Small intestine (tissue), 7 donors: Measurements from ENCODE around the gene MOG. TPM values are rescaled to one million over a fixed set of nuclear protein-coding genes. Genes with fewer than 3 reads are reported as not detected.
"Not testable (repeated sequence)": the region's sequence is repeated elsewhere in the genome, so short reads cannot be mapped to it uniquely, and the experiment has no call there.

Experiments used
- DNase-seq, 2 donors: peaks; one replicate each; pipeline versions ENCODE4 v3.0.0 to v3.0.0-alpha.2; 2013
- FAIRE-seq: peaks from 2 replicates; lab custom pipeline; 2012; peaks lifted over from hg19 to GRCh38; lab: Jason Lieb, UNC
- H3K27ac ChIP-seq, 3 donors: one replicate each; pipeline ENCODE4 v1.5.1; 2013; ENCODE audit warnings: low read length in 2 of 3, mild to moderate bottlenecking in 2 of 3, control low read depth in 1 of 3, inconsistent platforms in 1 of 3, low read depth in 1 of 3, moderate library complexity in 1 of 3
- H3K27me3 ChIP-seq, 3 donors: one replicate each; pipeline ENCODE4 v1.6.1; 2013; ENCODE audit warnings: low read length in 3 of 3, inconsistent platforms in 1 of 3; ENCODE audit not compliant: control insufficient read depth in 3 of 3, insufficient read depth in 3 of 3
- H3K36me3 ChIP-seq, 3 donors: one replicate each; pipeline ENCODE4 v1.6.1; 2013; ENCODE audit warnings: low read length in 3 of 3, inconsistent platforms in 1 of 3, low read depth in 1 of 3, mild to moderate bottlenecking in 1 of 3, moderate library complexity in 1 of 3; ENCODE audit not compliant: control insufficient read depth in 3 of 3, insufficient read depth in 2 of 3
- H3K4me1 ChIP-seq, 3 donors: one replicate each; pipeline ENCODE4 v1.6.1; 2013; ENCODE audit warnings: low read length in 2 of 3, inconsistent platforms in 1 of 3, low read depth in 1 of 3, mild to moderate bottlenecking in 1 of 3, moderate library complexity in 1 of 3; ENCODE audit not compliant: control insufficient read depth in 3 of 3, insufficient read depth in 2 of 3
- H3K4me3 ChIP-seq, 3 donors: one replicate each; pipeline ENCODE4 v1.5.1; 2013; ENCODE audit warnings: low read length in 3 of 3, control low read depth in 1 of 3, inconsistent platforms in 1 of 3, low read depth in 1 of 3, mild to moderate bottlenecking in 1 of 3, moderate library complexity in 1 of 3
- H3K9me3 ChIP-seq, 2 donors: one replicate each; pipeline ENCODE4 v1.6.1; 2013; ENCODE audit warnings: low read depth in 1 of 2, low read length in 1 of 2; ENCODE audit not compliant: control insufficient read depth in 2 of 2, insufficient read depth in 1 of 2
- WGBS, 3 donors: extraction: QIAGEN DNeasy Blood & Tissue Kit; methylation state at CpG; one replicate each; pipeline ENCODE4 v1.1.7; 2013; 5-methylcytosine and 5-hydroxymethylcytosine counted together
- polyA plus RNA-seq, 4 donors: library from polyadenylated mRNA; stranded (reverse) in 3 of 4; unstranded in 1 of 4; fragments of 200-250 nt in 3 of 4; fragments of 120-200 nt in 1 of 4; gene quantifications; one replicate each; pipeline versions ENCODE4 v1.2.1 to v1.2.3, GENCODE V29; 2013
- donor health status: healthy with polysubstance abuse.
- donor health status: control.
- donor health status: control.
- donor health status: Bipolar disorder and iron deficiency.
- donor health status: healthy.

MOG gene
- polyA plus RNA-seq, 4 donors, result 0.07 TPM; not detected in 3

DNA sequence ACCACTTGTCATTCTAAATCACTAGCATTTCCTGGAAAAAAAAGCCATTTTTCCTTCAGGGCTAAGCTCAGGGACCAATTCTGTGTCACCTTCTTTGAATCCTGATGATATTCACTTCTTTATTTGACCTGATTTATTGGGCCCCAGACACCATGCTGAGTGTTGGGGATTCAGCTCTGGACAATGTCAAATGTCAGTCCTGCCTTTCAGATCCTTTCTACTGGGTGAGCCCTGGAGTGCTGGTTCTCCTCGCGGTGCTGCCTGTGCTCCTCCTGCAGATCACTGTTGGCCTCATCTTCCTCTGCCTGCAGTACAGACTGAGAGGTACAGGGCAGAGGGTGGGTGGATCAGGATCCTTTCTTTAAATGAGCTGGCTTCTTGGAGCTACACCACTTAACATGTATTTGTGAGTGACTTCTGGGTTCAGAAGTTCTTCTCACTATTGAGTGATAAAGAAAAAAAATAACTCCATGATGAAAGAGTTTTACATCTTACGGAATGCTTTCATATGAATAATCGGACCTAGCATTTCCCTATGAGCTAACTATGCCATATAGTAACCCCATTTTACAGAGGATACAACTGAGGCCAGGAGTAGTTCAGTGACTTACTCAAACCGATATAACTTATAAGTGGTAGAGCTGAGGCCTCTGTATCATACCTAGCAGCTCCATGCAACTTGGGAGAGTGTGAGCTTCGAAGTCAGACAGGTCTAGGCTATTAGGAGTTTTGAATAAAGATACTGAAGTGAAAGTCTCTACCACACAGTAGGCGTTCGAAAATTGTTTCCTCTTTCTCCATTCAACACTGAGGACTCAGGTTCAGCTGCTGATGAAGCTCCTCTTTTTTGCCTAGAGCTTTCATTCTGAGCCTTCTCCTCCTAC is 9.3 kb downstream of the MOG start:
- no peak for DNase-seq
- no peaks in the 10 kb centered on the region for H3K9me3 ChIP-seq
- WGBS, 3 donors, result 79 to 86% (median 81%) methylated on average over 8 of the region's 8 CpGs

DNA sequence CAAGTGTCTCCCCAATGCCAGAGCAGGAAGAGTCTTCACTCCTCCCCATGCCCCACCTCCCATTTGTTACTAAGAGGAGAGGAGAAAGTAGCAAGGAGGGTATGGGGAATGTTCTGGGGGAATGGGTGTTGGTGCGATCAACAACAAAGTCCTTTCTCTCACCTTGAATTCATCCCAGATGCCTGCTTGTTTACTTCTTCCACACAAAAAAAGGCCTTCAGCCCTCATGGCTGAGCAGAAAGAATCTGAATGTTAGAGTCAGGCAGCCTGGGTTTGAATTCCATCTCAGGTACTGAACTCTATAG is 9.9 kb downstream of the MOG start:
- no peak for FAIRE-seq
- WGBS, 3 donors, result 78 to 90% (median 83%) methylated on average over 1 of the region's 1 CpG

More for the DNA sequence above, 9.3 kb downstream of the MOG start:
- peaks cover 0 to 16% (median 2%) of the 10 kb centered on the region in 3 donors for H3K27me3 ChIP-seq
- no peaks in the 10 kb centered on the region for H3K4me1 ChIP-seq
- no peak overlapping the region for H3K4me3 ChIP-seq
- no peak for FAIRE-seq
- H3K27ac ChIP-seq, result no peak overlapping the region
- H3K36me3 ChIP-seq, result no peaks in the 10 kb centered on the region

DNA sequence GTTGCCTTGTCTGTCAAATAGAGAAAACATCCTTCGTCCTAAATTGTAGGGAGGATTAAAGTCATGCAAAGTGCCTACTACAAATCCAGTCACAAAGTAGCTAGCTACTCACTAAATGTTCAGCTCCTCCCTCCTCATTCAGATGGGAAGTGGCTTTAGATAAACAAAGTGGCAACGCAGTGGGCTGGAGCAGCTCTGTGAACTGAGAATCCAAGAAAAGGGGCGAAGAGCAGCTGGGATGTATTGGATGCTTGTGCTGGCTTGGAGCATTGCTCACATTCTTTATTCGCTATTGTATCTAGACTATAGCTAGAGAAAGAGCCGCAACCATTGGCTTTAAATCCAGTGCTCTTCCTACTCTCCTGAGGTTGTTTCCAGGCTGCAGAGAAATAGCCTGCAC is 10.3 kb downstream of the MOG start:
- Histone ChIP-seq H3K27ac (no peak overlapping the region), H3K27me3 (peaks cover 0 to 12% (median 2%) of the 10 kb centered on the region in 3 donors), H3K9me3 (no peaks in the 10 kb centered on the region), H3K4me3 (no peak overlapping the region), H3K36me3 (no peaks in the 10 kb centered on the region), H3K4me1 (no peaks in the 10 kb centered on the region)
- no peak for DNase-seq
- FAIRE-seq, result no peak
- 37 to 54% (median 50%) methylated on average over 5 of the region's 5 CpGs for WGBS, 3 donors

More for the DNA sequence above, 9.9 kb downstream of the MOG start:
- Histone ChIP-seq H3K4me1 (no peaks in the 10 kb centered on the region), H3K9me3 (no peaks in the 10 kb centered on the region), H3K27me3 (peaks cover 0 to 13% (median 2%) of the 10 kb centered on the region in 3 donors), H3K27ac (no peak overlapping the region), H3K36me3 (no peaks in the 10 kb centered on the region), H3K4me3 (no peak overlapping the region)
- no peak for DNase-seq

DNA sequence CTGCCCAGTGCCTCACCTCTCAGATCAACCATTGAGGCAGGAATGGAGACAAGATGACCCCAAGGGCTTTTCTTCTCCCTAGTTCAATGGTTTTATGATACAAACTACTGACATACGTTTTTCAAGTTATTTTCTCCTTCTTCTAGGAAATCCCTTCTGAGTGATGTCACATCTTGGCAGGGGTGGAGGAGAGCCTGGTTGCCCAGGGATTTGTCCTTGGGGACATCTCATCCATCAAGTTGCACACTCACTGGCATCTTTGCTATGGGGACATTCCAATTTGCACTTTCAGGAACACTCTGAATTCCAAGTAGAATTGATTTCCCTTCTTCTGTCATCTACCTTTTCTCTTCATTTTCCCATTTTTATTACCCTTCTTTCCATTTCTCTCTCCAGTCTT is 14.1 kb downstream of the MOG start:
- H3K4me3 ChIP-seq, result no peak overlapping the region
- 25 to 42% (median 29%) methylated on average over 1 of the region's 1 CpG for WGBS, 3 donors
- FAIRE-seq, result no peak
- H3K4me1 ChIP-seq, result no peaks in the 10 kb centered on the region
- DNase-seq, result no peak
- H3K27ac ChIP-seq, result no peak overlapping the region
- no peaks in the 10 kb centered on the region for H3K9me3 ChIP-seq
- no peaks in the 10 kb centered on the region for H3K36me3 ChIP-seq
- peaks cover 0 to 7% (median 0%) of the 10 kb centered on the region in 3 donors for H3K27me3 ChIP-seq

DNA sequence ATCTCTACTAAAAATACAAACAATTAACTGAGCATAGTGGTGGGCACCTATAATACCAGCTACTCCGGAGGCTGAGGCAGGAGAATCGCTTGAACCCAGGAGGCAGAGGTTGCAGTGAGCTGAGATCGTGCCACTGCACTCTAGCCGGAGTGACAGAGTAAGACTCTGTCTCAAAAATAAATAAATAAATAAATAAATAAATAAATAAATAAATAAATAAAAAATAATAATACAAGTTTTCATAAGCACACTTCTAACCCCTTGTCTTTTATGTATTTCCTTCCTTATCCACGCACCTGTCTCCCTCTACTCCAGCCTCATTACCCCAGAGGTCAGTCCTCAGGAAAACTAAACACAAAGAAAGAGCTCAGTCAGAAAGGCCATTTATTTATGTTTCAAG is 15.2 kb downstream of the MOG start:
- DNase-seq, H3K4me1 ChIP-seq, H3K27me3 ChIP-seq, H3K27ac ChIP-seq, H3K36me3 ChIP-seq, FAIRE-seq, H3K4me3 ChIP-seq, H3K9me3 ChIP-seq: not testable (repeated sequence)
- WGBS, 3 donors, result 86 to 97% (median 90%) methylated on average over 5 of the region's 5 CpGs

DNA sequence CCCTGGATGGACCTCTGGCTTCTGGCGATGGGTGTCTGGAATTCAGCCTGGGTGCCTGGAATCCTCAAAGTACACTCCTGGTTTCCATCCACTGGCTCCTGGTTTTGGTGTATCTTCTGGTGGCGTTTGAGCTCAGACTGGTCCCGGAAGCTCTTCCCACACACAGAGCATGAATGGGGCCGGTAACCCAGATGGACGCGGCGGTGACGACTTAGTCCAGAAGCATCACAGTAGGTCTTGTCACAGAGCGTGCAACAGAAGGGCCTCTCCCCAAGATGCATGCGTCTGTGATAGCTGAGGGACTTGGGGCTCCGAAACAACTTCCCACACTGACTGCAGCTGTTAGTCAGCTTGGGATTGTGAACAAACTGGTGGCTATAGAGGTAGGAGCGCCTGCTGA is 16.3 kb downstream of the MOG start:
- no peaks in the 10 kb centered on the region for H3K4me1 ChIP-seq
- FAIRE-seq (no peak), DNase-seq (no peak)
- H3K4me3 ChIP-seq, result no peak overlapping the region
- no peaks in the 10 kb centered on the region for H3K27me3 ChIP-seq
- no peaks in the 10 kb centered on the region for H3K9me3 ChIP-seq
- WGBS, 3 donors, result 93 to 95% (median 95%) methylated on average over 12 of the region's 12 CpGs
- no peak overlapping the region for H3K27ac ChIP-seq
- H3K36me3 ChIP-seq, result no peaks in the 10 kb centered on the region

DNA sequence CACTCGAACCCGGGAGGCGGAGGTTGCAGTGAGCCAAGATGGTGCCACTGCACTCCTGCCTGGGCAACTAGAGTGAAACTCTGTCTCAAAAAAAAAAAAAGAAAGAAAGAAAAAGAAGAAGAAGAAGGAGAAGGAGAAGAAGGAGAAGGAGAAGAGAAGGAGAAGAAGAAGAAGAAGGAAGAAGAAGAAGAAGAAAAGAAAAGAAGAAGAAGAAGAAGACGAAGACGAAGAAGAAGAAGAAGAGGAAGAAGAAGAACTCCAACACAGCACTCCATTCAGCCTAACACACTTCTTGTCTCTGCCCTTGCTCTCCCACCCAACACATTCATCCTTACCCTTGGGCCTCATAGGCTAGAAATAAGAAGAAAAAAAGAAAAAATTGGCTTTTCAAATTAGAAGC is 17.1 kb downstream of the MOG start:
- no peak for DNase-seq
- WGBS, 3 donors, result 82 to 95% (median 89%) methylated on average over 5 of the region's 5 CpGs
- Histone ChIP-seq H3K4me1 (no peaks in the 10 kb centered on the region), H3K36me3 (no peaks in the 10 kb centered on the region), H3K27me3 (no peaks in the 10 kb centered on the region), H3K4me3 (no peak overlapping the region), H3K27ac (no peak overlapping the region), H3K9me3 (no peaks in the 10 kb centered on the region)
- no peak for FAIRE-seq

DNA sequence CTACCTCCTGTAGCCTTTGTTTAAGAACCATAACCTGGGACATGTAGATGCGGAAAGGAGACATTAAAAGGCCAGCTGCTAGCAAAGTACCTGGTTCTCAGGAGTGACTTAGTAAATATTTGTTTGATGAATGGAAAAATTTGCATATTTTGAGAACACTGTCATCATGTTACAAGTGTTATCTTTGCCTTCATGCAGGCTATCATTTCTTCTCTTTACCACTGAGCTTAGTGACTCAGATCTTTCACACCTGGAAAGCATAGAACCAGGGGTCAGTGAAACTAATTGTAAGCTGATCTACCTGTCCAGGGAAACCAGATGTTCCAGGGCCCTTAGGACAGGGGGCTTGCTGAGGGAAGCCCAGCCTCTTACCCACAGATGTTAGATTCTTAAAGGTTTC is 18.7 kb downstream of the MOG start:
- no peaks in the 10 kb centered on the region for H3K4me1 ChIP-seq
- WGBS, 3 donors, result 48 to 100% (median 85%) methylated on average over 1 of the region's 1 CpG
- no peaks in the 10 kb centered on the region for H3K9me3 ChIP-seq
- H3K36me3 ChIP-seq, result no peaks in the 10 kb centered on the region
- no peak for FAIRE-seq
- no peak overlapping the region for H3K27ac ChIP-seq
- peaks cover 0 to 8% (median 0%) of the 10 kb centered on the region in 3 donors for H3K27me3 ChIP-seq
- DNase-seq, result no peak
- no peak overlapping the region for H3K4me3 ChIP-seq
